H1 (cell line): ENCODE measurements around the gene ZCCHC18. TPM values are rescaled to one million over a fixed set of nuclear protein-coding genes. Genes with fewer than 3 reads are reported as not detected.

ENCODE experiments used
- CTCF ChIA-PET: fragments of 300-600 bp; sonication (Branson Sonifier 250); formaldehyde crosslinking; loops from one replicate; lab custom pipeline; 2021; ENCODE audit not compliant: partially characterized antibody; lab: Charles Lee
- POLR2A ChIA-PET: fragments of 300-600 bp; sonication (Branson Sonifier 250); formaldehyde crosslinking; loops from one replicate; lab custom pipeline; 2021; ENCODE audit warnings: inconsistent platforms; ENCODE audit not compliant: partially characterized antibody; lab: Charles Lee
- DNase-seq, 2 experiments: peaks; one replicate each; pipeline versions ENCODE4 v3.0.0 to v3.0.0-alpha.2; 2010 to 2022; ENCODE audit warnings: low spot score in 2 of 2, low read depth in 1 of 2, mixed read lengths in 1 of 2
- FAIRE-seq: peaks from 2 replicates; lab custom pipeline; 2011; peaks lifted over from hg19 to GRCh38; lab: Jason Lieb, UNC
- H2AFZ ChIP-seq: 2 replicates; pipeline ENCODE4 v1.8.1; 2012; ENCODE audit warnings: low read length, inconsistent platforms
- H2AK5ac ChIP-seq: 2 replicates; pipeline ENCODE4 v1.6.1; 2013; ENCODE audit warnings: low read depth, low read length
- H2BK120ac ChIP-seq: replicated peaks from 2 replicates; pipeline ENCODE3; 2013; ENCODE audit warnings: low read depth, low read length, inconsistent platforms
- H2BK12ac ChIP-seq: 2 replicates; pipeline ENCODE4 v1.6.1; 2013; ENCODE audit warnings: low read depth, low read length
- H2BK15ac ChIP-seq: 2 replicates; pipeline ENCODE4 v1.6.1; 2013; ENCODE audit warnings: low read length
- H2BK20ac ChIP-seq: 2 replicates; pipeline ENCODE4 v1.6.1; 2013; ENCODE audit warnings: low read length
- H2BK5ac ChIP-seq: 2 replicates; pipeline ENCODE4 v1.6.1; 2013; ENCODE audit warnings: low read depth, low read length
- H3K14ac ChIP-seq: 2 replicates; pipeline ENCODE4 v1.6.1; 2013; ENCODE audit warnings: inconsistent platforms; ENCODE audit not compliant: insufficient read length
- H3K18ac ChIP-seq: 2 replicates; pipeline ENCODE4 v1.6.1; 2013; ENCODE audit warnings: low read length; ENCODE audit errors: extremely low read depth
- H3K23ac ChIP-seq: 2 replicates; pipeline ENCODE4 v1.6.1; 2013; ENCODE audit warnings: inconsistent platforms; ENCODE audit not compliant: insufficient read length
- H3K23me2 ChIP-seq: 2 replicates; pipeline ENCODE4 v1.6.1; 2013; ENCODE audit warnings: low read depth, low read length
- H3K27ac ChIP-seq: 2 replicates; pipeline ENCODE4 v1.6.1; 2011; ENCODE audit warnings: low read depth, low read length, inconsistent platforms
- H3K27me3 ChIP-seq, 4 experiments: replicated peaks in 1 of 4; 1 replicate in 1 of 4; 2 replicates in 3 of 4; pipeline versions ENCODE4 v1.6.1 to v1.8.1; 2011 to 2013; ENCODE audit warnings: low read length in 3 of 4, mild to moderate bottlenecking in 3 of 4, inconsistent platforms in 2 of 4, mixed read lengths in 2 of 4, moderate library complexity in 1 of 4; ENCODE audit not compliant: control insufficient read depth in 3 of 4, insufficient read depth in 3 of 4; ENCODE audit errors: extremely low read depth in 1 of 4
- H3K36me3 ChIP-seq, 4 experiments: 2 replicates each; pipeline versions ENCODE4 v1.6.1 to v1.8.1; 2011 to 2013; ENCODE audit warnings: mild to moderate bottlenecking in 4 of 4, low read length in 3 of 4, moderate library complexity in 2 of 4, control low read depth in 1 of 4, inconsistent platforms in 1 of 4; ENCODE audit not compliant: insufficient read depth in 4 of 4, control insufficient read depth in 2 of 4
- H3K4ac ChIP-seq: replicated peaks from 2 replicates; pipeline ENCODE3; 2013; ENCODE audit warnings: low read length, low read depth, mixed read lengths, inconsistent platforms; ENCODE audit not compliant: insufficient read length
- H3K4me1 ChIP-seq, 4 experiments: replicated peaks in 1 of 4; 1 replicate in 1 of 4; 2 replicates in 3 of 4; pipeline versions ENCODE4 v1.6.1 to v1.8.1; 2011 to 2013; ENCODE audit warnings: low read length in 3 of 4, inconsistent platforms in 2 of 4, mixed read lengths in 1 of 4; ENCODE audit not compliant: insufficient read depth in 4 of 4, control insufficient read depth in 3 of 4
- H3K4me2 ChIP-seq, 2 experiments: 2 replicates each; pipeline versions ENCODE4 v1.6.1 to v1.8.1; 2011 to 2013; ENCODE audit warnings: low read depth in 2 of 2, low read length in 2 of 2, control low read depth in 1 of 2, inconsistent platforms in 1 of 2, mild to moderate bottlenecking in 1 of 2; ENCODE audit not compliant: insufficient read depth in 1 of 2
- H3K4me3 ChIP-seq, 4 experiments: fragments of 200-600, 300-600 bp in 1 of 4; sonication (generic), shearing (Covaris generic), sonication (Bioruptor Twin) in 1 of 4; 2 replicates each; pipeline versions ENCODE4 v1.5.1 to v1.8.1; 2011 to 2016; ENCODE audit warnings: low read length in 4 of 4, low read depth in 3 of 4, control low read depth in 2 of 4, inconsistent platforms in 2 of 4, mild to moderate bottlenecking in 2 of 4, mixed read lengths in 1 of 4, moderate library complexity in 1 of 4; ENCODE audit not compliant: insufficient read depth in 2 of 4; ENCODE audit errors: extremely low read depth in 1 of 4
- H3K56ac ChIP-seq: replicated peaks from 2 replicates; pipeline ENCODE3; 2013; ENCODE audit warnings: low read depth, mild to moderate bottlenecking, mixed read lengths, low read length, inconsistent platforms; ENCODE audit not compliant: insufficient read length
- H3K79me1 ChIP-seq: 2 replicates; pipeline ENCODE4 v1.6.1; 2013; ENCODE audit warnings: low read depth, low read length, control low read depth
- H3K79me2 ChIP-seq, 2 experiments: 2 replicates each; pipeline versions ENCODE4 v1.6.1 to v1.8.1; 2012 to 2013; ENCODE audit warnings: low read length in 2 of 2, mild to moderate bottlenecking in 2 of 2, inconsistent platforms in 1 of 2; ENCODE audit not compliant: insufficient read depth in 2 of 2, control insufficient read depth in 1 of 2
- H3K9ac ChIP-seq, 4 experiments: replicated peaks in 1 of 4; 1 replicate in 1 of 4; 2 replicates in 3 of 4; pipeline versions ENCODE4 v1.6.1 to v1.8.1; 2011 to 2013; ENCODE audit warnings: low read depth in 3 of 4, low read length in 3 of 4, control low read depth in 2 of 4, mild to moderate bottlenecking in 2 of 4, moderate library complexity in 2 of 4, inconsistent platforms in 1 of 4; ENCODE audit errors: extremely low read depth in 1 of 4
- H3K9me3 ChIP-seq, 2 experiments: 2 replicates each; pipeline versions ENCODE4 v1.6.1 to v1.8.1; 2012 to 2013; ENCODE audit warnings: mild to moderate bottlenecking in 2 of 2, moderate library complexity in 2 of 2, control low read depth in 1 of 2, inconsistent platforms in 1 of 2, low read depth in 1 of 2, low read length in 1 of 2, mixed read lengths in 1 of 2; ENCODE audit not compliant: insufficient read depth in 2 of 2
- H4K20me1 ChIP-seq, 2 experiments: replicated peaks in 1 of 2; 2 replicates each; pipeline versions ENCODE3 to v1.8.1; 2011 to 2013; ENCODE audit warnings: inconsistent platforms in 2 of 2, low read length in 2 of 2, mild to moderate bottlenecking in 1 of 2; ENCODE audit not compliant: insufficient read depth in 2 of 2, control insufficient read depth in 1 of 2
- H4K5ac ChIP-seq: 2 replicates; pipeline ENCODE4 v1.6.1; 2013; ENCODE audit warnings: low read length, low read depth, mixed read lengths, inconsistent platforms; ENCODE audit not compliant: insufficient read length
- H4K8ac ChIP-seq: 2 replicates; pipeline ENCODE4 v1.8.0; 2013; ENCODE audit warnings: mild to moderate bottlenecking, moderate library complexity, low read length, inconsistent platforms; ENCODE audit not compliant: insufficient read depth; ENCODE audit errors: extremely low read depth
- H4K91ac ChIP-seq: replicated peaks from 2 replicates; pipeline ENCODE3; 2013; ENCODE audit warnings: low read length, mixed read lengths, inconsistent platforms; ENCODE audit not compliant: insufficient read length
- EP300 ChIP-seq, 2 experiments: IDR thresholded peaks; 1 replicate in 1 of 2; 2 replicates in 1 of 2; pipeline ENCODE4 v1.6.1; 2011 to 2012; ENCODE audit warnings: low read depth in 2 of 2, low read length in 2 of 2, mild to moderate bottlenecking in 2 of 2, borderline replicate concordance in 1 of 2, inconsistent platforms in 1 of 2, moderate library complexity in 1 of 2
- FOSL1 ChIP-seq: IDR thresholded peaks from 2 replicates; pipeline ENCODE4 v1.6.1; 2011; ENCODE audit warnings: mild to moderate bottlenecking, low read depth, low read length, moderate library complexity; ENCODE audit not compliant: insufficient read depth
- SRF ChIP-seq: IDR thresholded peaks from 2 replicates; pipeline ENCODE4 v1.6.1; 2011; ENCODE audit warnings: mild to moderate bottlenecking, low read depth, low read length, moderate library complexity
- TAF1 ChIP-seq: IDR thresholded peaks from 2 replicates; pipeline ENCODE4 v1.6.1; 2011; ENCODE audit warnings: mild to moderate bottlenecking, low read depth, low read length
- WGBS, 2 experiments: shearing (Covaris generic) in 1 of 2; methylation state at CpG; one replicate each; pipeline versions ENCODE4 v1.1.6 to v1.1.7; 2013 to 2015; ENCODE audit warnings: low lambda C conversion rate in 2 of 2, mixed read lengths in 2 of 2, inconsistent platforms in 1 of 2, low coverage in 1 of 2, missing lambda C conversion rate in 1 of 2; ENCODE audit not compliant: insufficient replicate concordance in 2 of 2, insufficient coverage in 1 of 2, insufficient read length in 1 of 2; ENCODE audit errors: extremely low coverage in 1 of 2, missing lambda C conversion rate in 1 of 2; 5-methylcytosine and 5-hydroxymethylcytosine counted together
- polyA plus RNA-seq, 7 experiments: library from polyadenylated mRNA; depleted of rRNA in 3 of 7; stranded (reverse) in 5 of 7; unstranded in 2 of 7; fragments of >200 nt in 5 of 7; fragments of 200-250 nt in 2 of 7; gene quantifications; 1 replicate in 5 of 7; 2 replicates in 1 of 7; 4 replicates in 1 of 7; pipeline versions ENCODE4 v1.2.1 to v1.2.3, GENCODE V29; 2011 to 2013; ENCODE audit warnings: missing spikeins in 2 of 7, mixed read lengths in 2 of 7
- total RNA-seq: library from RNA; stranded (reverse); fragmentation: NEBNext Ultra II Directional; extraction: Animal tissue kit (Norgen Biotek cat#: 25700); gene quantifications from 2 replicates; pipeline ENCODE4 v1.2.1, GENCODE V29; 2021

ZCCHC18 gene
- total and polyA plus RNA-seq, 2 of the 8 experiments (the other 6 are each of a cell fraction or from before 2014, with no cell fraction given): 3.7 to 8.8 TPM

DNA sequence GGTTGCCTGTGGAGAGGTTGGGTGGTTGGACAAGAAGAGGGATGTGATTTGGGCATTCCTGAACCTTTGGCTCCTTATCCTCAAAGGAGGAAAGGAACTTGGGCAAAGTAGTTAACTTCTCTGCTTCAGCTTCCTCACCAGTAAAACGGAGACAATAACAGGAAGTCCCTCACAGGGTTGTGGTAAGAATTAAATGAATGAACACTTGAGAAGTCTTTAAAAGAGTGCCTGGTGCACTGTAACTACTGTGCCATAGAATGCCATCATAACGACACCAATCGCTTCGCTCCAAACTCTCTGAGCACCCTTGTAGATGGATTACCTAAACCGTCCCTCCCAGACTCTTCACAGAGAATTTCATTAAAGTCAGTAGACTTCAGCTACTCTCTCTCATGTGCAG lies 10.5 kb downstream of the ZCCHC18 start:
- no peaks in the 10 kb centered on the region for H4K20me1 ChIP-seq
- no peak overlapping the region for H2BK5ac ChIP-seq
- H3K14ac ChIP-seq: no peak overlapping the region
- no peak overlapping the region for H3K56ac ChIP-seq
- no peaks in the 10 kb centered on the region for H3K79me1 ChIP-seq
- H3K4ac ChIP-seq: no peak overlapping the region
- CTCF ChIA-PET: interaction anchor here (1.8 to 4.1 kb wide), 2 partner anchors 10 to 14 kb away, joined by 6 to 13 read pairs; partner anchors contain the start of gene ZCCHC18
- no peak overlapping the region for H2BK12ac ChIP-seq
- no peak overlapping the region for H2BK20ac ChIP-seq
- no peaks in the 10 kb centered on the region for H3K9me3 ChIP-seq
- no peaks in the 10 kb centered on the region for H3K23me2 ChIP-seq
- no peak overlapping the region for H4K8ac ChIP-seq
- H3K4me1 ChIP-seq: no peaks in the 10 kb centered on the region
- H3K18ac ChIP-seq: no peak overlapping the region
- no peaks in the 10 kb centered on the region for H3K36me3 ChIP-seq
- 78% methylated on average over 5 of the region's 5 CpGs; no CpG with 5 or more reads in 1 of the 2 experiments for WGBS, 2 experiments
- H4K91ac ChIP-seq: no peak overlapping the region
- no peak overlapping the region for H2AFZ ChIP-seq
- H3K23ac ChIP-seq: no peak overlapping the region
- POLR2A ChIA-PET: interaction anchor here (0.9 kb wide), 1 partner anchor 10 kb away, joined by 3 read pairs; the partner anchor contains the start of gene ZCCHC18
- no peak overlapping the region for H4K5ac ChIP-seq
- no peak overlapping the region for H3K4me2 ChIP-seq
- no peak overlapping the region for H2AK5ac ChIP-seq
- H3K9ac ChIP-seq: no peak overlapping the region
- no peak overlapping the region for H2BK120ac ChIP-seq
- DNase-seq: no peak
- H3K27me3 ChIP-seq: no peaks in the 10 kb centered on the region
- H3K79me2 ChIP-seq: no peaks in the 10 kb centered on the region
- H3K27ac ChIP-seq: no peak overlapping the region
- H2BK15ac ChIP-seq: no peak overlapping the region
- no peak for FAIRE-seq
- H3K4me3 ChIP-seq: no peak overlapping the region
- no peak for TF ChIP-seq TAF1
- no peak for TF ChIP-seq EP300 (IDR thresholded peaks at IDR 0.05; ENCODE audit: borderline replicate concordance in 1 of 2, low read depth in 2 of 2, low read length in 2 of 2)
- TF ChIP-seq SRF: no peak
- TF ChIP-seq FOSL1: no peak
